ENCODE data around the gene SLC17A4.
"Not testable (repeated sequence)": the region's sequence is repeated elsewhere in the genome, so short reads cannot be mapped to it uniquely, and the experiment has no call there.

SLC17A4 gene

DNA sequence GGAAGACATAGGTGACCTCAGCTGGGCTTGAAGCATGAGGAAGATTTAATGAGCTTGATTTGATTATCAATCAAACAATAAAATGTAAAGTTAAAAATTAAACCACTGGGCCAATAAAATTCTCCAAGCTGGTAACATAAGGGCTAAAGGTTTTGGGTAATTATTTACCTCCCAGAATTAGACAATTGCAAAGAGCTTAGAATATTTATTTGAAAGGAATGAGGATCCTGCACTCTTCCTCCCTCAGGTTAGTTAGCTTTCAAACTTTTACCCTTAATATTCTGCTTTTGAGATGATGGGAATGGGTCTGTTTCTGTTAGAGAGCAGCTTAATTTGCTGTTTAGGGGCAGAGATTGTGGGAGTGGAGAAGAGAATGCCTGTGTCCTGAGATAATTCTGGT is at the start of gene SLC17A4:
Gene SLC17A4, plus strand, starts transcription at position 208 of the 400 bp plus-strand sequence. CDS start 7,221 bp downstream, outside the sequence.
- no peak for DNase-seq (ENCODE audit: low read depth)

GRCh38 chr6:25706314-25707014 is 48.1 kb upstream of the SLC17A4 start:
- no peak for DNase-seq (ENCODE audit: low read depth)

- DNase-seq (ENCODE audit: low read depth): no peak
These were observed 44.8 kb upstream of the SLC17A4 start for GRCh38 chr6:25709761-25710160.

DNA sequence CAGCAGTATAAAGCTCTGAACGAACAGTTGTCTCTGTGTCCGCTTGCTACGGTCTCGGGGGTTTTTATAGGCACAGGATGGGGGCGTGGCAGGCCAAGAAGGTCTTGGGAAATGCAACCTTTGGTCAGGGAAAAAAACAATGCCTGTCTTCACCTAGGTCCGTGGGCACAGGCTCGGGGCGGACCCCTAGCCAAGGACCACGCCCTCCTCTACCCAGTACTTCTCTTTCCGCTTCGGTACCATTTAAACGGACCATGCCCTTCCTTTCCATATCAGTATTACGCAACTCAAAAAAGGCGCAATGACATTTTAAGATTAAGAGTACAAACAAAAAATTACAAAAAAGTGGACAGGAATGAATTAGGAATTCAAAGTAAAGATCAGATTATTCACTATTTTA is 44.3 kb upstream of the SLC17A4 start:
- no peak for DNase-seq (ENCODE audit: low read depth)

DNA sequence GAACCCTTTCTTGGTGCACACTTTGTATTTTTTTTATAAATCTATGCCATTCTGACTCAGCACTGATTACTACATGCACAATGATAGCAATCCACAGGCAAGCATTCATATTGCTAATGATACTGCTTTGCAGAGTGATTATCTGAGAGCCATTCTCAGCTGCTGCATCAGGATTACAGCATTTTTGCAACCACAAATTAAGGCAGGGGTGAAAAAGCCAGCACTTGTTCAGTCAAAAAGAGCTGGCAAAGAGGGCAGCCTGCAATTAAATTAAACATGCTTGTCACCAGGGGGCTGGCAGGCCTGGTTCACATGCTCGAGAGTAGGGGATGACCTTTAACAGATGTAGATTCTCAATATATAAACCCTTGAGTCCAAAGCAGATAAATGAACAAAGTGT is 40.7 kb upstream of the SLC17A4 start:
- DNase-seq (ENCODE audit: low read depth): no peak

- DNase-seq (ENCODE audit: low read depth): no peak
These were observed 39.8 kb upstream of the SLC17A4 start for GRCh38 chr6:25714765-25715164.

- DNase-seq (ENCODE audit: low read depth): no peak
These were observed 38.7 kb upstream of the SLC17A4 start for GRCh38 chr6:25715794-25716193.

- DNase-seq (ENCODE audit: low read depth): no peak
These were observed 36.4 kb upstream of the SLC17A4 start for GRCh38 chr6:25717866-25718740.

DNA sequence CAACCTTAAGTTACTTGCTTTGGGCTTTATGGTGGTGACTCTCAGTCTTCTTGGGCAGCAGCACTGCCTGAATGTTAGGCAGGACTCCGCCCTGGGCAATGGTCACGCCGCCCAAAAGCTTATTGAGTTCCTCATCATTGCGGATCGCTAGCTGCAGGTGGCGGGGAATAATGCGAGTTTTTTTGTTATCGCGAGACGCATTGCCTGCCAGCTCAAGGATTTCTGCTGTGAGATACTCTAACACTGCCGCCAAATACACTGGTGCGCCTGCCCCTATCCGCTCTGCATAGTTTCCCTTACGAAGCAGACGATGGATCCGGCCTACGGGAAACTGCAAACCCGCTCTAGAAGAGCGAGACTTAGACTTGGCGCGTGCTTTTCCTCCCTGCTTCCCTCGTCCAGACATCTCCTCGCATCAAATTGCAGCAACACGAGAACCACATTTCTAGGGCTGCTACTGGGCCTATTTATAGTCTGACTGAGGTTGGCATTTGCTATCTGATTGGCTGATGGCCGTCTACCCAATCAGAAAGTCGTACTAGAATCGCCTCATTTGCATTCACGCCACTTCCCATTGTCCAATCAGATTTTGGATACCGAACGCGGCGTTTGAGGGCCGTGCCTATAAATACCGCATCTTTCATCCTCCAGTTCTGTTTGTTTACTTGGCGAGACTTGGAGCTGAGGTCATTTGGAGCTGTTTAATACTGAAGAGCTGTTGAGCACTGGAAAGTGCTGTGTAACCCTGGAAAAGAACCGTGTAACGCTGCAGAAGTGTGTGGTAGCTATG is 28.2 kb upstream of the SLC17A4 start:
- no peak for DNase-seq (ENCODE audit: low read depth)

DNA sequence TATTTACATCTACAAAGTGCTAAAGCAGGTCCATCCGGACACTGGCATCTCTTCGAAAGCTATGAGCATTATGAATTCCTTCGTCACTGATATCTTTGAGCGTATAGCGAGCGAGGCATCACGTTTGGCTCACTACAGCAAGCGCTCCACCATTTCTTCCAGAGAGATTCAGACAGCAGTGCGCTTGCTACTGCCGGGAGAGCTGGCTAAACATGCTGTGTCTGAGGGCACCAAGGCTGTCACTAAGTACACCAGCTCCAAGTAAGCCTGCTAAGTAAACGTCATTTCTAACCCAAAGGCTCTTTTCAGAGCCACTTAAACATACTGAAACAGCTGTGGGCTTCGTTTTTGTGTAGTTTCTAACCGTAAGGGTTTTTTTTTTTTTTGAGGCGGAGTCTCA is 27.5 kb upstream of the SLC17A4 start:
- no peak for DNase-seq (ENCODE audit: low read depth)

- DNase-seq (ENCODE audit: low read depth): no peak
These were observed 23.6 kb upstream of the SLC17A4 start for GRCh38 chr6:25730907-25731306.

DNA sequence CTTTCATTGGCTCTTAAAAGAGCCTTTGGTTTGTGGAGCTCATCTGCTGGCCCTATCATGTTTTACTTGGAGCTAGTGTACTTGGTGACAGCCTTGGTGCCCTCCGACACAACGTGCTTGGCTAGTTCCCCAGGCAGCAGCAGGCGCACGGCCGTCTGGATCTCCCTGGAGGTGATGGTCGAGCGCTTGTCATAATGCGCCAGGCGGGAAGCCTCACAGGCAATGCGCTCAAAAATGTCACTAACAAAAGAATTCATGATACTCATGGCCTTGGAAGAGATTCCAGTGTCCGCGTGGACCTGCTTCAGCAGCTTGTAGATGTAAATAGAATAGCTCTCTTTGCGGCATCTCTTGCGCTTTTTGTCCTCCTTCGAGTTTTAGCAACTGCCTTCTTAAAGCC is 22.8 kb upstream of the SLC17A4 start:
- no peak for DNase-seq (ENCODE audit: low read depth)

GRCh38 chr6:25732468-25733198 is 21.9 kb upstream of the SLC17A4 start:
- no peak for DNase-seq (ENCODE audit: low read depth)

- DNase-seq (ENCODE audit: low read depth): no peak
These were observed 19.3 kb upstream of the SLC17A4 start for GRCh38 chr6:25735261-25735660.

GRCh38 chr6:25743868-25744267 is 10.7 kb upstream of the SLC17A4 start:
- no peak for DNase-seq (ENCODE audit: low read depth)

GRCh38 chr6:25745836-25746235 is 8.7 kb upstream of the SLC17A4 start:
- no peak for DNase-seq (ENCODE audit: low read depth)

GRCh38 chr6:25746968-25747367 is 7.6 kb upstream of the SLC17A4 start:
- no peak for DNase-seq (ENCODE audit: low read depth)

GRCh38 chr6:25747477-25747876 is 7.1 kb upstream of the SLC17A4 start:
- DNase-seq (ENCODE audit: low read depth): no peak

- no peak for DNase-seq (ENCODE audit: low read depth)
These were observed 6.5 kb upstream of the SLC17A4 start for GRCh38 chr6:25748049-25748448.

DNA sequence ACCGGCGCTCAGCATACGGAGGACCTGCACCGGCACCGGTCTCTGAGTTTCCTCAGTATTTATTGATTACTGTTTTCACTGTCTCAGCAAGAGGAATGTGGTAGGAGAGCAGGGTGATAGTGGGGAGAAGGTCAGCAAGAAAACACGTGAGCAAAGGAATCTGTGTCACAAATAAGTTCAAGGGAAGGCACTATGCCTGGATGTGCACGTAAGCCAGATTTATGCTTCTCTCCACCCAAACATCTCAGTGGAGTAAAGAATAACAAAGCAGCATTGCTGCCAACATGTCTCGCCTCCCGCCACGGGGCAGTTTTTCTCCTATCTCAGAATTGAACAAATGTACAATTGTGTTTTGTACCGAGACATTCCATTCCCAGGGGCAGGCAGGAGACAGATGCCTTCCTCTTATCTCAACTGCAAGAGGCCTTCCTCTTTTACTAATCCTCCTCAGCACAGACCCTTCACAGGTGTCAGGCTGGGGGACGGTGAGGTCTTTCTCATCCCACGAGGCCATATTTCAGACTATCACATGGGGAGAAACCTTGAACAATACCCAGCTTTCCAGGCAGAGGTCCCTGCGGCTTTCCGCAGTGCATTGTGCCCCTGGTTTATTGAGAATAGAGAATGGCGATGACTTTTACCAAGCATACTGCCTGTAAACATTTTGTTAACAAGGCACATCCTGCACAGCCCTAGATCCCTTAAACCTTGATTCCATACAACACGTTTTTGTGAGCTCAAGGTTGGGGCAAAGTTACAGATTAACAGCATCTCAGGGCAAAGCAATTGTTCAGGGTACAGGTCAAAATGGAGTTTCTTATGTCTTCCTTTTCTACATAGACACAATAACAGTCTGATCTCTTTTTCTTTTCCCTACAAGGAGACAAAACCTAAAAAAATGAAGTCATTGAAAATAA is 5.7 kb upstream of the SLC17A4 start:
- not testable (repeated sequence) for DNase-seq (ENCODE audit: low read depth)

DNA sequence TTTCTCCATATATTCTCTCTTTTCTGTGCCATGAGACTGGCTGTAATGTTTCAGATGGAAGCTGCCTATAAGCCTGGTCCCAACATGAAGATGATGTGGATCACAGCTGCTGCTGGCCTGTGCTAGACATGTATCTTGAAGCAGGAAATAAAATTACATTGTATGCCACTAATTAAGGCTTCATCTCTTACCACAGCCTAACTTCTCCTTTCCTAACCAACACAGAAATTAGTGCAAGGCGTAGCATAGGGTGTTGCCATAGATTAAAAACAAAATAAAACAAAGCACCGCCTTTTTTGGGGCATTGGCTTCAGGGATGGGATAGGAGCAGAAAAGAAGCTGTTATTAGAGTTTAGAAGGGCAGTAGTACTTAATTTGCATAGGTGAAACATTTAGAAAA is 4.7 kb upstream of the SLC17A4 start:
- DNase-seq (ENCODE audit: low read depth): no peak
